HG02973 (cell line): ENCODE results near the gene PPTC7.
"Not testable (repeated sequence)": the region's sequence is repeated elsewhere in the genome, so short reads cannot be mapped to it uniquely, and the experiment has no call there.

ENCODE experiments used
- ATAC-seq: cut with Tn5 transposase; IDR thresholded peaks from one replicate; pipeline ENCODE4 v1.9.1; 2021; ENCODE audit warnings: moderate library complexity; ENCODE audit not compliant: unreplicated experiment

PPTC7 gene

DNA sequence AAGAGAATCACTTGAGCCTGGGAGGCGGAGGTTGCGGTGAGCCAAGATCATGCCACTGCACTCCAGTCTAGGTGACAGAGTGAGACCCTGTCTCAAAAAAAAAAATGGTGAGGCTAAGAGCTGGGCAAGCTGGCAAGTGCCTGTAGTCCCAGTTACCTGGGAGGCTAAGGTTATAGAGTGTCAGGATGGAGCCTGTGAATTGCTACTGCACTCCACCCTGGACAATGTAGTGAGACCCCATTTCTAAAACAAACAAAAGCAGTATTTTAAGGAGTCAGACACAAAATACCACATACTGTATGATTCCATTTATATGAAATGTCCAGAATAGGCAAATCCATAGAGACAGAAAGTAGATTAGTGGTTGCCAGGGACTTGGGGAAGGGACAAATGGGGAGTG lies 4.0 kb upstream of the PPTC7 start:
- not testable (repeated sequence) for ATAC-seq

GRCh38 chr12:110585231-110585799 lies 2.2 kb upstream of the PPTC7 start:
- ATAC-seq = no peak

DNA sequence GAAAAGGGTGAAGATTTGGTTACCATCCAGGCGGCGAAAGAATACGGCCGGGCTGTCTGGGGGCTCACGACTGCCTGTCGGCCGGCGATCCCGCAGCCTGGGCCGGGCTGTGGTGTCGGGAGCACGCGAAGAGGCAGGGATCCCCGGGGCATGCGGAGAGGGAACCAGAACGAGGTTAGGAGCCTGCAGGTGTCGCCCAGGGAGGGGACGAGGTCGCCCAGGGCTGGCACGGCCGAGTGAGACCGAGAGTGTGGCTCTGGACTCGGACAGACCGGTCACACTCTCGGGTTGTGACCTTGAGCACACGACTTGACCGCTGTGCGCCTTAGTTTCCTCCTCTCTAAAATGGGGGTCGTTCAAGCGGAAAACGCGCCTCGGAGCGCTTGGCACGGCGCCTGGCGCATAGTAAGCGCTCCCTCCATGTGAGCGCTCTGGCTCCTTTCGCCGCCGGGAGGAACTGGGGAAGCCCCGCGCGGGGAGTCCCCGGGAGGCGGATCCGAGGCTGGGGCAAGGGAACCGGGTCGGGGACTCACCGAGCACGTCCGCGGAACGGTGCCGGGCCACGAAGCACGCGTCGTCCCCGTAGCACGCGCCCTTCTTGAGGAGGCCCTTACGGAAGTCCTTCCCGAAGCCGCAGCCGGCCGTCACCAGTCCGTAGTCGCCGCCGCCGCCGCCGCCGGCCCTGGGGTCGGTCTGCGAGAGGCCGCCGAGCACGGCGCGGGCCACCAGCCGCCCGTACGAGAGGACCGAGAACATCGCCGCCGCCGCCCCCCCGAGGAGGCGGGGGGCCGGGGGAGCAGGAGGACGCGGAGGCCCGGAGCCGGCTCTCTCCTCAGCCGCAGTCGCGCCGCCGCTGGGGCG lies 612 bp downstream of the PPTC7 start:
- ATAC-seq = peak; percentile 31

DNA sequence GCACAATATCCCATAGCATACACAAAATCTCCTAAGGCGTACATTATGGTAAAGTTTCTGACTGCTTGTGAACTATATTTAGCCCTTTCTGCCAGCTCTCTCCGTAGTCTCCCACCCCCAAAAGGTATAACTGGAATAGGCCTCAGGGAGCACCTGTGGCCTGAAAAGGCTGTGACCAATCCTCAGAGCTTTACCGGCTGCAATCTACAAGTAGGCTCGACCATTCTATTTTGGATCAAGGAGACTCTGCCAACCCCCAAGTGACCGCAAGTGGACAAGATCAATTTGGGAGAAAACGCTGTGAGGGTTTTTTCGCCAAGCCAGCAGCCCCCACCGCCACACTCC lies 1.2 kb downstream of the PPTC7 start:
- ATAC-seq = no peak

DNA sequence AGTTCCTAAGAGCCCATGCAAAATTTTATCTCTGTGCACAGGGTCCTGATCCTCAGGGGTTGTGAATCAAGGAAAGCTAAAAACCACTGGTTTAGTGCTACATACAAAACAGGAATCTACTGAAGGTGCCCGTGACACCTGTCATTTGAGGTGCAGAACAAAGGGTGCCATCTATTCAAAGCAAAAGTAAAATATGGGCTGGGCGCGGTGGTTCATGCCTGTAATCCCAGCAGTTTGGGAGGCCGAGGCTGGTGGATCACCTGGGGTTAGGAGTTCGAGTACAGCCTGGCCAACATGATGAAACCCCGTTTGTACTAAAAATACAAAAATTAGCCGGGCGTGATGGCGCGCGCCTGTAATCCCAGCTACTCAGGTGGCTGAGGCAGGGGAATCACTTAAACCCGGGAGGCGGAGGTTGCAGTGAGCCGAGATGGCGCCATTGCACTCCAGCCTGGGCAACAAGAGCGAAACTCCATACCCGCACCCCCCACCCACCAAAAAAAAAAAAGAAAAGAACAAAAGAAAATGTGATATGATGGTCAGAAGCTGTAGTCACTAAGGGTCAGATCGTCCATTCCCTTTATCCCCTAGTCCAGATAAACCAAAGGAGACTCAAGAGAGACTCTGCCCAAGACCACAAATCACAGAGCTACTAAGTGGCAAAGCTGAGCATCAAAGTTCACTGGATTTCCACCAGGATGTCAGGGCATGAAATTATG lies 3.4 kb downstream of the PPTC7 start:
- no peak for ATAC-seq

DNA sequence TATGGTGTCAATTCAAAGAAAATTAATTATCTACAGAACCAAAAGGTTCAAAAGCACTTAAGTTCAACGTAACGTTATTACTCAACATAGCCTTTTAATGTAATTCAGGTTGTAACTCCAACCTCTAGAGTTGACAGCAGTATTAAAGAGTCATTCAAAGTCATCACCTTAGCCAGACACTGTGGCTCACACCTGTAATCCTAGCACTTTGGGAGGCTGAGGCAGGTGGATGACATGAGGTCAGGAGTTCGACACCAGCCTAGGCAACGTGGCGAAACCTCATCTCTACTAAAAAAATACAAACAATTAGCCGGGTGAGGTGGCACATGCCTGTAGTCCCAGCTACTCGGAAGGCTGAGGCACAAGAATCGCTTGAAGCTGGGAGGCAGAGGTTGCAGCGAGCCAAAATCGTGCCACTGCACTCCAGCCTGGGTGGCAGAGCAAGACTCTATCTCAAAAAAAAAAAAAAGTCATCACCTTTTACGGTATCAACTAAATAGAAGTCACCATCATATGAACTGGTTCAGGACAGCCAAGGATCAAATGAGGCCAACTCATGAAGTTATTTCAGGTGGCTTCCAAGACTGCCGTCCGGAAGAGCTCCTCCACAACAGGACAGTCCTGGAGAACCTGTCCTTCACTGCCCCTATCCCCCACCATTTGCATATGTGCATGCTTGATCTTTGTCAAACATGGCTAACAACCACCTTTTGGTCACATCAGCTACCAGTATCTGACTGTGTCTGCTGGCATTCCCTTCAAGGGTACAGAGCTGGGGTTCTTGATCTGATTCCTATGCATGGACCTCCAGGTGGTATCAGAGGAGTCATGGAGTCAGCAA lies 4.2 kb downstream of the PPTC7 start:
- ATAC-seq = no peak

- peak; percentile 26 for ATAC-seq
Observed at GRCh38 chr12:110577864-110578693, 5.0 kb downstream of the PPTC7 start.

DNA sequence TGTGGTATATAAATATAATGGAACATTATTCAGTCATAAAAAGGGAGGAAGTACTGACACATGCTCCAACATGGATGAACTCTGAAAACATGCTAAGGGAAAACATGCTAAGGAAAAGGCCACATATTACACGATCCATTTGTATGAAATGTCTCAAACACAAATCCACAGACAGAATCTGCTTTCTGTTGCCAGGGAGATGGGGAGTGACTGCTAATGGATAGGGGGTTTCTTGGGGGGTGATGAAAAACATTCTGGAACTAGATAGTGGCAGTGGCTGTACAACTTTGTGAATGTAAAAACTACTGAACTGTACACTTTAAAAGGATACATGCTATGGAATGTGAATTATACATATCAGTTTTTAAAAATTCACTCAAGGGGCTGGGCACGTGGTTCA lies 6.6 kb downstream of the PPTC7 start:
- ATAC-seq = no peak

GRCh38 chr12:110575326-110575725 lies 7.8 kb downstream of the PPTC7 start:
- ATAC-seq = no peak

- ATAC-seq = not testable (repeated sequence)
Observed at GRCh38 chr12:110574717-110575230, 8.3 kb downstream of the PPTC7 start.

- ATAC-seq = no peak
Observed at GRCh38 chr12:110574044-110574443, 9.1 kb downstream of the PPTC7 start.

DNA sequence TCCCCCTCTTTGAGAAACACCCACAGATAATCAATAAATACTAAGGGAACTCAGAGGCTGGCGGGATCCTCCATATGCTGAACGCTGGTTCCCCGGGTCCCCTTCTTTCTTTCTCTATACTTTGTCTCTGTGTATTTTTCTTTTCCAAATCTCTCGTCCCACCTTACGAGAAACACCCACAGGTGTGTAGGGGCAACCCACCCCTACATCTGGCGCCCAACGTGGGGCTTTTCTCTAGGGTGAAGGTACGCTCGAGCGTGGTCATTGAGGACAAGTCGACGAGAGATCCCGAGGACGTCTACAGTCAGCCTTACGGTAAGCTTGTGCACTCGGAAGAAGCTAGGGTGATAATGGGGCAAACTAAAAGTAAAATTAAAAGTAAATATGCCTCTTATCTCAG lies 12.3 kb downstream of the PPTC7 start:
- not testable (repeated sequence) for ATAC-seq

- ATAC-seq = not testable (repeated sequence)
Observed at GRCh38 chr12:110569838-110570237, 13.3 kb downstream of the PPTC7 start.

DNA sequence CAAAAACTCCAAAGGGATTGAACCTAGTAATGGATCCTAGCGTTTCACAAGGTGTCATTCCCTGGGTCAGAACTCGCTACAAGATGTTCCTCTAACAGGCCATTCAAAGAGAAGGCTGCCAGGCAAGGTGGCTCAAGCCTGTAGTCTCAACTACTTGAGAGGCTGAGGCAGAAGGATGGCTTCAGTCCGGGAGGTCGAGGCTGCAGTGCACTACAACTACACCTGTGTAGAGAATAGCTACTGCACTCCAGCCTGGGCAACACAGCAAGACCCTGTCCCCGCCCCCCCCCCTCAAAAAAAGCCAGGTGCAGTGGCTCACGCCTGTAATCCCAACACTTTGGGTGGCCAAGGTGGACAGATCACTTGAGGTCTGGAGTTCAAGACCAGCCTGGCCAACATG lies 14.4 kb downstream of the PPTC7 start:
- no peak for ATAC-seq

- no peak for ATAC-seq
Observed at GRCh38 chr12:110566993-110567392, 16.1 kb downstream of the PPTC7 start.

DNA sequence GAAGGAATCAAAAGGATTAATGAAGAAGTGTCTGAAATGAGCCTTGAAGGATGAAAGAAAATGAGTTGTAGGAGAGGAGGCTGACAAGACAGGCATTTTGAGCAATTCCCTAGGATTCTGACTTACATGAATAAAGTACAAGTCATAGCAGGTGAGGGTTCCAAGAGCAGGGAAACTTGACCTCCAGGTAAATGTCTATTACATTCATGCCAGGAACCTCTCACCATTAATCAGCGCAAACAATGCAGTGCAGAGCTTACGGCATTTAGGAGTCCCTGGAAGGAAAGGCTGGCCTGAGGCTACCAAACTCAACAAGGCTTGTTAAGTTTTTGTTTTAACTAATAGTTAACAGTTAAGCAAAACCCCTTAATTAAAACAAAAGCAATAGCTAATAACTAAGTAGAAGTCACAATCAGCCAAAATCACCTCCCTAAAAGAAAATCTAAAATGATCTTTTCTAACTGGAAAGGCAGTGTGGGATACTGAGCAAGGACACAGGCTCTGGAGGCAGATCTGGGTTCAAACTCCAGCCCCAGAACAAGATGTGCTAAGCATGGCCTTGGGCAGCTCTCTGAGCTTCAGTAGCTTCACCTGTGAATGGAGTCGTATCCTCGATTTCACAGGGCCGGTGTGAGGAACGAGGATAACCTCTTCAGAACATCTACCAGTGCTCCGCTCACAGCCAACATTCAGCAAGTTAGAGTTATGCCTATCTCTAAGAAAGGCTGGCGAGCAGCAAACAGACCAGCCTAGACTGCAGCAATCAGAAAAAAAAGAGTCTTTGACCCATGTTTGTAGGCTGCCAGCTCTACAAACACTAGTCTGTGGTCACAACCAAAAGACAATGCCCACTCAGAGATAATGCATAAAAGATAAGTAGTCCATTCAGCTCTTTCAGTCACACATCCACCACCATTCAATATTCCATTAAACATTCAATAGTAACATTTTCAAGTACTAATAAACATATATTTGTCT lies 16.9 kb downstream of the PPTC7 start:
- ATAC-seq = no peak

- ATAC-seq = no peak
Observed at GRCh38 chr12:110564471-110564991, 18.6 kb downstream of the PPTC7 start.

DNA sequence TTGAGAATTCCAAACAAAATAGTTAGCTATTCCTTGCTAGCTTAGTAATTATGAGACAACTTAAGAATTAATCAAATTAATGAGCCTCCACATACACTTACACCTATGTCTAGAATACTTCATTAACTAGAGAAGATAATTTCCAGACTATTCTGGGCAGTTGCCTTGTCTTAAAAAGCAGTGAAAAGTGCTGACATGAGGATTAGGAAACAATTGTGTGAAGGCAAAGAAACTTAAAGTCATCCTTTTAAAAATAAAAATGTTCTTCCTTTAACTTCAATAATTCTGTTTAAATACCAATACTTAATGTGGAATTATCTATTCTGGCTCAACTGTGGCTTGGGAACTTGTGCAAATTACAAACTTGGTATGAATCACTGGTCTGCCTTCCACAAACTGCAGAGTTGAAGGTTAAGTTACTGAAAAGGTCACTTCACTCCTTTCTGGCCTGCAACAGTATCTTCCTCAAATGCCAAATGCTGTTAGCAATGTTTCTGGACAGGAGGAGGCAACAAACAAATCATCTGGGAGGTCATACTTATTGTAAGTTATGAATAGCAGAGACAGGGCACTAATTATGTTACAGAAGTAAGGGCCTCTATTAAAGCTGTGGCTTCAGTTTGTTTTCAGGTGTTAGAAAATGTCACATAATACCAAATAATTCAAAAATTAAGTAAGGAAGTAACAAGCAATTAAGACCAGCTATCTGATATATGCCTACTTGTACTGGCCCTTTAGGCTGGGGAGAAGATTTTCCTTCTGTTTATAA lies 19.2 kb downstream of the PPTC7 start:
- ATAC-seq = no peak
